ENCODE results near the gene NDFIP1. TPM values are rescaled to one million over a fixed set of nuclear protein-coding genes. Genes with fewer than 3 reads are reported as not detected.

The NDFIP1 gene
- total and polyA plus RNA-seq, 2 of the 8 experiments (the other 6 are each of a cell fraction or from before 2014, with no cell fraction given) = 8.8 to 27.1 TPM

GRCh38 chr5:142134331-142135010 lies 25.9 kb downstream of the NDFIP1 start:
- Histone ChIP-seq H3K23me2 (ENCODE audit: low read depth, low read length) (no peaks in the 10 kb centered on the region), H2AK5ac (ENCODE audit: low read depth, low read length) (no peak overlapping the region), H3K9ac (replicated peaks in 1 of 4; ENCODE audit: extremely low read depth in 1 of 4, low read depth in 3 of 4, low read length in 3 of 4) (no peak overlapping the region), H4K91ac (replicated peaks; ENCODE audit: insufficient read length, low read length) (no peak overlapping the region), H4K5ac (ENCODE audit: insufficient read length, low read depth, low read length) (no peak overlapping the region), H3K79me2 (ENCODE audit: control insufficient read depth in 1 of 2, insufficient read depth in 2 of 2, low read length in 2 of 2) (peaks cover 0 to 6% of the 10 kb centered on the region in 2 experiments; a peak in 2 of 4 replicates), H2BK5ac (ENCODE audit: low read depth, low read length) (no peak overlapping the region), H4K8ac (ENCODE audit: extremely low read depth, insufficient read depth, low read length) (no peak overlapping the region), H4K20me1 (replicated peaks in 1 of 2; ENCODE audit: control insufficient read depth in 1 of 2, insufficient read depth in 2 of 2, low read length in 2 of 2) (no peaks in the 10 kb centered on the region), H3K23ac (ENCODE audit: insufficient read length) (no peak overlapping the region), H2AFZ (ENCODE audit: low read length) (no peak overlapping the region), H3K18ac (ENCODE audit: extremely low read depth, low read length) (no peak overlapping the region), H2BK12ac (ENCODE audit: low read depth, low read length) (no peak overlapping the region), H3K4me1 (replicated peaks in 1 of 4; ENCODE audit: control insufficient read depth in 3 of 4, insufficient read depth in 4 of 4, low read length in 3 of 4) (no peaks in the 10 kb centered on the region), H3K36me3 (ENCODE audit: control insufficient read depth in 2 of 4, insufficient read depth in 4 of 4, low read length in 3 of 4) (peaks cover 0 to 13% (median 2%) of the 10 kb centered on the region in 4 experiments; a peak in 2 of 8 replicates), H3K27ac (ENCODE audit: low read depth, low read length) (no peak overlapping the region), H2BK120ac (replicated peaks; ENCODE audit: low read depth, low read length) (no peak overlapping the region), H3K79me1 (ENCODE audit: low read depth, low read length) (no peaks in the 10 kb centered on the region), H2BK15ac (ENCODE audit: low read length) (no peak overlapping the region), H3K56ac (replicated peaks; ENCODE audit: insufficient read length, low read depth, low read length) (no peak overlapping the region), H2BK20ac (ENCODE audit: low read length) (no peak overlapping the region), H3K14ac (ENCODE audit: insufficient read length) (no peak overlapping the region), H3K9me3 (ENCODE audit: insufficient read depth in 2 of 2, low read depth in 1 of 2, low read length in 1 of 2) (no peaks in the 10 kb centered on the region), H3K4ac (replicated peaks; ENCODE audit: insufficient read length, low read depth, low read length) (no peak overlapping the region), H3K27me3 (replicated peaks in 1 of 4; ENCODE audit: control insufficient read depth in 3 of 4, extremely low read depth in 1 of 4, insufficient read depth in 3 of 4, low read length in 3 of 4) (no peaks in the 10 kb centered on the region), H3K4me2 (ENCODE audit: insufficient read depth in 1 of 2, low read depth in 2 of 2, low read length in 2 of 2) (no peak overlapping the region), H3K4me3 (ENCODE audit: extremely low read depth in 1 of 4, insufficient read depth in 2 of 4, low read depth in 3 of 4, low read length in 4 of 4) (no peak overlapping the region)
- no peak for DNase-seq (ENCODE audit: low read depth in 1 of 2, low spot score in 2 of 2)
- WGBS, 2 experiments (ENCODE audit: extremely low coverage in 1 of 2, insufficient coverage in 1 of 2, insufficient read length in 1 of 2, insufficient replicate concordance in 2 of 2, low coverage in 1 of 2, low lambda C conversion rate in 2 of 2, missing lambda C conversion rate in 1 of 2) = 79% methylated on average over 7 of the region's 7 CpGs; no CpG with 5 or more reads in 1 of the 2 experiments
- no peak for FAIRE-seq
- ChIA-PET CTCF (ENCODE audit: partially characterized antibody) (interaction anchor here (0.5 to 1.5 kb wide), 3 partner anchors 9 to 73 kb away, joined by 3 to 4 read pairs (median 3); no protein-coding TSS in a partner anchor), POLR2A (ENCODE audit: partially characterized antibody) (interaction anchor here (1.7 kb wide), 1 partner anchor 122 kb away, joined by 4 read pairs; the partner anchor contains the start of gene GNPDA1)
- no peak for TF ChIP-seq EGR1 (IDR thresholded peaks at IDR 0.05; ENCODE audit: borderline replicate concordance, low read depth, low read length)
- no peak for TF ChIP-seq HDAC6 (IDR thresholded peaks at IDR 0.05; ENCODE audit: low read depth, low read length)
- no peak for TF ChIP-seq POU5F1 (IDR thresholded peaks at IDR 0.05; ENCODE audit: low read depth, low read length)
- no peak for TF ChIP-seq CTCF (IDR thresholded peaks at IDR 0.05; ENCODE audit: control extremely low read depth in 1 of 3, insufficient read depth in 1 of 3, low read depth in 1 of 3, low read length in 3 of 3)
- no peak for TF ChIP-seq SIX5 (IDR thresholded peaks at IDR 0.05; ENCODE audit: low read depth, low read length)
- TF ChIP-seq CBX8 (IDR thresholded peaks at IDR 0.05; ENCODE audit: borderline replicate concordance, low read depth, low read length) = no peak
- TF ChIP-seq KDM1A (IDR thresholded peaks at IDR 0.05; ENCODE audit: borderline replicate concordance, low read length) = no peak
- TF ChIP-seq TAF7 (optimal IDR thresholded peaks at IDR 0.05; ENCODE audit: borderline replicate concordance, low read depth, low read length) = no peak
